Activated CD4-positive, alpha-beta T cell treated with anti-CD3 and anti-CD28 coated beads for 36 hours (primary cell): Measurements from ENCODE around the gene MTR. TPM values are rescaled to one million over a fixed set of nuclear protein-coding genes. Genes with fewer than 3 reads are reported as not detected.

ENCODE experiments used
- ATAC-seq: fragments of 200-7000 bp; cut with Tn5 transposase; one replicate; pipeline ENCODE4 v1.10.0; 2021; ENCODE audit warnings: mild to moderate bottlenecking, moderate library complexity
- CTCF ChIA-PET: fragments of 350-600 bp; sonication (Branson Sonifier 250); formaldehyde crosslinking; loops from one replicate; lab custom pipeline; 2021; ENCODE audit warnings: antibody characterized with exemption; lab: Charles Lee
- POLR2A ChIA-PET: fragments of 350-600 bp; sonication (Branson Sonifier 250); formaldehyde crosslinking; loops from one replicate; lab custom pipeline; 2021; ENCODE audit warnings: antibody characterized with exemption, inconsistent platforms; lab: Charles Lee
- DNase-seq: peaks from one replicate; pipeline ENCODE4 v3.0.0-alpha.2; 2020
- H3K27ac Mint-ChIP-seq: one replicate; pipeline ENCODE4 v1.8.0; 2021; ENCODE audit warnings: mixed read lengths
- H3K27me3 Mint-ChIP-seq: one replicate; pipeline ENCODE4 v1.8.0; 2021; ENCODE audit warnings: mixed read lengths
- H3K36me3 Mint-ChIP-seq: one replicate; pipeline ENCODE4 v1.8.0; 2021; ENCODE audit warnings: low read depth, mixed read lengths
- H3K4me1 Mint-ChIP-seq: one replicate; pipeline ENCODE4 v1.8.0; 2021; ENCODE audit warnings: mixed read lengths
- H3K4me3 Mint-ChIP-seq: one replicate; pipeline ENCODE4 v1.8.0; 2021; ENCODE audit warnings: mild to moderate bottlenecking, moderate library complexity, mixed read lengths
- H3K9me3 Mint-ChIP-seq: one replicate; pipeline ENCODE4 v1.8.0; 2021; ENCODE audit warnings: low read depth, mixed read lengths
- intact Hi-C, 2 experiments: fragments of 100-400 bp; cut with DNase I in 1 of 2; cut with micrococcal nuclease in 1 of 2; formaldehyde crosslinking; loops; one replicate each; pipeline versions ENCODE4 v1.14.2 to v1.15.1; 2022 to 2024; cut with DNase I, micrococcal nuclease
- total RNA-seq, 2 experiments: library from RNA; stranded (reverse); gene quantifications; one replicate each; pipeline ENCODE4 v1.2.3, GENCODE V29; 2021

Gene MTR
- total RNA-seq, 2 experiments from 2014 or later = 57.3 to 64.8 TPM

GRCh38 chr1:236880209-236880608 is 85.1 kb downstream of the MTR start:
- peaks cover 18% of the 10 kb centered on the region for H3K36me3 Mint-ChIP-seq
- POLR2A ChIA-PET = no interaction called here
- no peak for ATAC-seq
- H3K27ac Mint-ChIP-seq = no peak overlapping the region
- no peak for DNase-seq
- H3K4me3 Mint-ChIP-seq = no peak overlapping the region
- no peaks in the 10 kb centered on the region for H3K27me3 Mint-ChIP-seq
- H3K4me1 Mint-ChIP-seq = no peaks in the 10 kb centered on the region
- CTCF ChIA-PET = no interaction called here
- no peaks in the 10 kb centered on the region for H3K9me3 Mint-ChIP-seq
- intact Hi-C loops = no loop called here

DNA sequence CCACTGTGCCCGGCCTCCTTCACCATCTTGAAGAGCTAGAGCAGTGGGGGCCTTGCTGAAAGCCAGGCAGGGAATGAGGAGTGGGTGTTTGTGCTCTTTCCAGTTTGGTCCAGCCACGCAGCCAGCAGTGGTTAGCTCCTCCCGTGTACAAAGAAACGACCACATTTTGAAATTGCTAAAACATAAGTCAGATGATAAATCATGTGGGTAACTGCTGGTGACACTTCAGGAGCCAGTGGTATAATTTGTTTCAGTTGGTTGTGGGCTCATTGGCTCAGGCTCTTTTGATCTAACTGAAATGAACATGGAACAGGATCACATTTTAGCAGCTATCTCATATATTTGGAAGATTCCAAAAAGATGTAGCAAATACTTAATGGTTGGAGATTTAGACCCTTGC is 87.6 kb downstream of the MTR start:
- ChIA-PET POLR2A (no interaction called here), CTCF (interaction anchor here (1.1 kb wide), 1 partner anchor 13 kb away, joined by 4 read pairs; no protein-coding TSS in a partner anchor)
- no peaks in the 10 kb centered on the region for H3K27me3 Mint-ChIP-seq
- DNase-seq = no peak
- H3K4me3 Mint-ChIP-seq = no peak overlapping the region
- no peaks in the 10 kb centered on the region for H3K9me3 Mint-ChIP-seq
- intact Hi-C loops = no loop called here
- H3K27ac Mint-ChIP-seq = no peak overlapping the region
- H3K4me1 Mint-ChIP-seq = no peaks in the 10 kb centered on the region
- no peak for ATAC-seq
- peaks cover 24% of the 10 kb centered on the region for H3K36me3 Mint-ChIP-seq

GRCh38 chr1:236886199-236886598 is 91.1 kb downstream of the MTR start:
- no peak for ATAC-seq
- Mint-ChIP-seq H3K4me1 (no peaks in the 10 kb centered on the region), H3K9me3 (no peaks in the 10 kb centered on the region), H3K27me3 (no peaks in the 10 kb centered on the region), H3K4me3 (no peak overlapping the region), H3K27ac (no peak overlapping the region), H3K36me3 (peaks cover 42% of the 10 kb centered on the region)
- DNase-seq = no peak
- intact Hi-C loops = no loop called here
- ChIA-PET POLR2A (no interaction called here), CTCF (no interaction called here)

- no peaks in the 10 kb centered on the region for H3K4me1 Mint-ChIP-seq
- H3K27me3 Mint-ChIP-seq = no peaks in the 10 kb centered on the region
- intact Hi-C loops = no loop called here
- H3K4me3 Mint-ChIP-seq = no peak overlapping the region
- ChIA-PET CTCF (no interaction called here), POLR2A (no interaction called here)
- ATAC-seq = no peak
- peaks cover 46% of the 10 kb centered on the region for H3K36me3 Mint-ChIP-seq
- H3K9me3 Mint-ChIP-seq = no peaks in the 10 kb centered on the region
- no peak overlapping the region for H3K27ac Mint-ChIP-seq
- DNase-seq = no peak
These were observed 92.0 kb downstream of the MTR start for GRCh38 chr1:236887081-236887480.

GRCh38 chr1:236888126-236888525 is 93.0 kb downstream of the MTR start:
- POLR2A ChIA-PET = no interaction called here
- DNase-seq (no peak), ATAC-seq (no peak)
- CTCF ChIA-PET = no interaction called here
- Mint-ChIP-seq H3K36me3 (peaks cover 51% of the 10 kb centered on the region), H3K4me1 (no peaks in the 10 kb centered on the region), H3K27ac (no peak overlapping the region), H3K27me3 (no peaks in the 10 kb centered on the region), H3K9me3 (no peaks in the 10 kb centered on the region), H3K4me3 (no peak overlapping the region)
- intact Hi-C loops = no loop called here

- intact Hi-C loops = no loop called here
- ChIA-PET CTCF (interaction anchor here (1.0 kb wide), 1 partner anchor 204 kb away, joined by 3 read pairs; no protein-coding TSS in a partner anchor), POLR2A (no interaction called here)
- DNase-seq (no peak), ATAC-seq (no peak)
- no peaks in the 10 kb centered on the region for H3K27me3 Mint-ChIP-seq
- H3K4me1 Mint-ChIP-seq = no peaks in the 10 kb centered on the region
- H3K9me3 Mint-ChIP-seq = no peaks in the 10 kb centered on the region
- peaks cover 57% of the 10 kb centered on the region for H3K36me3 Mint-ChIP-seq
- no peak overlapping the region for H3K27ac Mint-ChIP-seq
- H3K4me3 Mint-ChIP-seq = no peak overlapping the region
These were observed 93.8 kb downstream of the MTR start for GRCh38 chr1:236888903-236889302.

DNA sequence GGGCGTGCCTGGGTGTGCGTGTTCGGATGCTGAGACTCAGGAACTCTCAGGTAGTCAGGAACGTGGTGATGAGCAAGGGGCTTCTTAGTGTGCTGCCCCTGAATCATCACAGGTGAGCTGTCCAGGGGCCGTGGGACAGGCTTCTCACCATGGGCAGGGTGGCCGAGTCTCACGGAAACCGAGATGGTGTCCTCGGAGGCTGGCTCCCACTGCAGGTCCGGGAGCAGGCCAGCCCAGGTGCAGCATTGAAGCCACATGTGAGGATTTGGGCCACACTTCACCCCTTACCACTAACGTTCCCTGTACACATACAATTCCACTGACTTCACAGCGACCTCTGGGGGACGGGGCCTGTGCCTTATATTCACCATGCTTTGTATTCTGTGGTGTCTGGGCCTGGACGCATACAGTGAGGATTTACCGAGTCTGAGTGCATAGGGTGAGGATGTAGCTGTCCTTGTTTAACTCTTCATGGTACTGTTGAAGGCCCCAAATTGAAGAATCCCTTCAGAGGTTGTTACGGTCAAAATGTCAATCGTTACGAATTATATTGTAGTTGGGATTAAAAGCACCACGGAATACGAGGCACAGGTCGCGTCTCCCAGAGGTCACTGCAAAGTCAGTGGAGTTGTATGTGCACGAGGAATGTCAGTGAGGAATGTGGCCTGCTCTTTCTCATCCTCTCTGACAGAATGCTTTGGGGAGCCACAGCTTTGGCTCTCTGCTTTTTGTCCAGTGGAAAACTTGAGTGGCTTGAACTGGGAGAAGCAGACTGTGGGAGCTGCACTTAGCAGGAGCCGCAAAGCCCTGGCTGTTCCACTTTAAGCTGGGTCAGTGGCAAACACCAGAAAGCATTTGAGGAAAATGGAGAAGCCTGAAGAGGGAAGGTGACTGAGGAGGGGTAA is 95.3 kb downstream of the MTR start:
- Mint-ChIP-seq H3K27me3 (no peaks in the 10 kb centered on the region), H3K36me3 (peaks cover 53% of the 10 kb centered on the region)
- CTCF ChIA-PET = interaction anchor here (1.0 kb wide), 1 partner anchor 205 kb away, joined by 3 read pairs; no protein-coding TSS in a partner anchor

DNA sequence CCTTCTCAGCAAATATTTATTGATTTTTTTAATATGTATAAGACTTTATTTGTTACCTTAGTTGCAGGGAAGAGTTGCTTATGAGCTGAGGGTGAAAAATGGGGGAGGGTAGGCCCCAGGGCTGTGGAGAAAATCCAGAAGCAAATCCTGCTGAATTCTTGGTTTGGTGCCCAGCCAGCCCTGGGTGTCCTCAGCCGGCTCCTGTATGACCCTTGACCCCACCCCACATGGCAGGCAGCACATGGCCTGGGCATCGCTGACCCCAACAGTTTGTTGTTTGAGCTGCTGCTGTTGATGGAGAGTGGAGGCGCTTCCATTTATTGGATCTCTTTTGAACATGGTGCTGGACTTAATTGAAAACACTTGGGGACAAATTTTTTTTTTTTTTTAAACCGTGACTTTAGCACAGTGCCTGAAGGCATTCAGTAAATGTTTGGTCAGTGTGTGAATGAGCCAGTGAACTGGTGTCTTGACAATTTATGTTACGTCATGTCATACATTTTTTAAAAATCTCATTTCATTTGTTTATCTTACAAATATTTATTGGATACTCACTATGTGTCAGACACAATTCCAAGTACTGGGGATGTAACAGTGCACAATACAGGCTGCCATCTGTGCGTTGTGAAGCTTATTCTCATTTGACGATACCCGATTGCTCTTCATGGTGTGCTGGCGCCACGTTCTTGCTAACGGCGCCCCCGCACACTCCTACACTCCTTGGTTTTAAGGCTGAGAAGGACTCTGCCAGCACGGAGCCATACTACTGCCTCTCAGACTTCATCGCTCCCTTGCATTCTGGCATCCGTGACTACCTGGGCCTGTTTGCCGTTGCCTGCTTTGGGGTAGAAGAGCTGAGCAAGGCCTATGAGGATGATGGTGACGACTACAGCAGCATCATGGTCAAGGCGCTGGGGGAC is 98.8 kb downstream of the MTR start:
- intact Hi-C loops = no loop called here
- Mint-ChIP-seq H3K4me3 (no peak overlapping the region), H3K9me3 (no peaks in the 10 kb centered on the region), H3K4me1 (no peaks in the 10 kb centered on the region), H3K27me3 (no peaks in the 10 kb centered on the region), H3K27ac (no peak overlapping the region), H3K36me3 (peaks cover 65% of the 10 kb centered on the region)
- CTCF ChIA-PET = no interaction called here
- DNase-seq (no peak), ATAC-seq (no peak)
- POLR2A ChIA-PET = no interaction called here

More for the DNA sequence above, 95.3 kb downstream of the MTR start:
- Mint-ChIP-seq H3K9me3 (no peaks in the 10 kb centered on the region), H3K4me3 (no peak overlapping the region), H3K4me1 (no peaks in the 10 kb centered on the region), H3K27ac (no peak overlapping the region)
- ATAC-seq (no peak), DNase-seq (no peak)
- intact Hi-C loops = no loop called here
- POLR2A ChIA-PET = no interaction called here

GRCh38 chr1:236895665-236896387 is 100.7 kb downstream of the MTR start:
- no peak overlapping the region for H3K27ac Mint-ChIP-seq
- DNase-seq (no peak), ATAC-seq (no peak)
- POLR2A ChIA-PET = interaction anchor here (0.6 kb wide), 1 partner anchor 355 kb away, joined by 7 read pairs; no protein-coding TSS in a partner anchor
- H3K36me3 Mint-ChIP-seq = peaks cover 65% of the 10 kb centered on the region
- CTCF ChIA-PET = interaction anchor here (0.8 to 2.3 kb wide), 3 partner anchors 26 to 136 kb away, joined by 3 to 7 read pairs (median 5); no protein-coding TSS in a partner anchor
- intact Hi-C loops = no loop called here
- H3K27me3 Mint-ChIP-seq = no peaks in the 10 kb centered on the region
- H3K4me1 Mint-ChIP-seq = no peaks in the 10 kb centered on the region
- H3K9me3 Mint-ChIP-seq = peaks cover 3% of the 10 kb centered on the region
- no peak overlapping the region for H3K4me3 Mint-ChIP-seq

- Mint-ChIP-seq H3K4me3 (no peak overlapping the region), H3K27me3 (no peaks in the 10 kb centered on the region), H3K36me3 (peaks cover 71% of the 10 kb centered on the region), H3K9me3 (peaks cover 7% of the 10 kb centered on the region), H3K4me1 (no peaks in the 10 kb centered on the region), H3K27ac (no peak overlapping the region)
- intact Hi-C loops = no loop called here
- ATAC-seq = no peak
- ChIA-PET CTCF (interaction anchor here (0.7 to 2.3 kb wide), 3 partner anchors 30 to 465 kb away, joined by 3 to 5 read pairs (median 3); no protein-coding TSS in a partner anchor), POLR2A (interaction anchor here (0.7 kb wide), 1 partner anchor 28 kb away, joined by 8 read pairs; no protein-coding TSS in a partner anchor)
- DNase-seq = no peak
These were observed 101.6 kb downstream of the MTR start for GRCh38 chr1:236896716-236897115.
